Trophoblast cell (in vitro differentiated cells and primary cell): Measurements from ENCODE around the gene BABAM2.

Experiments used
- DNase-seq, 2 donors: peaks; one replicate each; pipeline ENCODE4 v3.0.0-alpha.2; 2016
- H2AFZ ChIP-seq: 2 replicates; pipeline ENCODE4 v1.6.1; 2013; ENCODE audit warnings: low read length, moderate library complexity, mild to moderate bottlenecking; ENCODE audit not compliant: insufficient read depth, poor library complexity
- H2AK5ac ChIP-seq: 2 replicates; pipeline ENCODE4 v1.6.1; 2013; ENCODE audit warnings: mild to moderate bottlenecking, low read length
- H2BK120ac ChIP-seq: 2 replicates; pipeline ENCODE4 v1.6.1; 2013; ENCODE audit warnings: low read length, mild to moderate bottlenecking, moderate library complexity; ENCODE audit not compliant: insufficient read depth, poor library complexity
- H2BK12ac ChIP-seq: 2 replicates; pipeline ENCODE4 v1.6.1; 2013; ENCODE audit warnings: mild to moderate bottlenecking, low read length, moderate library complexity
- H2BK5ac ChIP-seq: 2 replicates; pipeline ENCODE4 v1.6.1; 2013; ENCODE audit warnings: low read length, low read depth, moderate library complexity, mild to moderate bottlenecking; ENCODE audit not compliant: poor library complexity
- H3K14ac ChIP-seq: 2 replicates; pipeline ENCODE4 v1.6.1; 2013; ENCODE audit warnings: mild to moderate bottlenecking, low read length
- H3K18ac ChIP-seq: 2 replicates; pipeline ENCODE4 v1.6.1; 2013; ENCODE audit warnings: mild to moderate bottlenecking, low read length
- H3K23ac ChIP-seq: 2 replicates; pipeline ENCODE4 v1.6.1; 2013; ENCODE audit warnings: low read length
- H3K27ac ChIP-seq: 2 replicates; pipeline ENCODE4 v1.5.1; 2013; ENCODE audit warnings: low read depth, mild to moderate bottlenecking, inconsistent platforms, low read length, moderate library complexity
- H3K27me3 ChIP-seq: 2 replicates; pipeline ENCODE4 v1.6.1; 2013; ENCODE audit warnings: inconsistent platforms, mild to moderate bottlenecking, low read length, moderate library complexity; ENCODE audit not compliant: insufficient read depth
- H3K36me3 ChIP-seq, 2 experiments: 1 replicate in 1 of 2; 2 replicates in 1 of 2; pipeline ENCODE4 v1.6.1; 2013; ENCODE audit warnings: low read length in 2 of 2, mild to moderate bottlenecking in 2 of 2, moderate library complexity in 1 of 2; ENCODE audit not compliant: insufficient read depth in 2 of 2, control insufficient read depth in 1 of 2
- H3K4ac ChIP-seq: 2 replicates; pipeline ENCODE4 v1.6.1; 2013; ENCODE audit warnings: low read depth, mild to moderate bottlenecking, low read length, moderate library complexity
- H3K4me1 ChIP-seq, 2 experiments: 1 replicate in 1 of 2; 2 replicates in 1 of 2; pipeline ENCODE4 v1.6.1; 2013; ENCODE audit warnings: low read length in 2 of 2, mild to moderate bottlenecking in 2 of 2, moderate library complexity in 1 of 2; ENCODE audit not compliant: insufficient read depth in 2 of 2, control insufficient read depth in 1 of 2
- H3K4me2 ChIP-seq: 2 replicates; pipeline ENCODE4 v1.6.1; 2013; ENCODE audit warnings: inconsistent platforms, mild to moderate bottlenecking, low read length, moderate library complexity
- H3K4me3 ChIP-seq: 2 replicates; pipeline ENCODE4 v1.5.1; 2013; ENCODE audit warnings: mild to moderate bottlenecking, low read depth, low read length, inconsistent platforms
- H3K79me1 ChIP-seq: one replicate; pipeline ENCODE4 v1.6.1; 2013; ENCODE audit warnings: low read length
- H3K79me2 ChIP-seq: 2 replicates; pipeline ENCODE4 v1.6.1; 2013; ENCODE audit warnings: low read length, mild to moderate bottlenecking; ENCODE audit not compliant: control insufficient read depth, insufficient read depth, poor library complexity
- H3K9ac ChIP-seq: 2 replicates; pipeline ENCODE4 v1.6.1; 2013; ENCODE audit warnings: mild to moderate bottlenecking, low read length
- H3K9me3 ChIP-seq: 2 replicates; pipeline ENCODE4 v1.6.1; 2013; ENCODE audit warnings: low read depth, mild to moderate bottlenecking, control low read depth, inconsistent platforms, low read length; ENCODE audit not compliant: insufficient read depth
- H4K12ac ChIP-seq: 2 replicates; pipeline ENCODE4 v1.6.1; 2013; ENCODE audit warnings: low read depth, mild to moderate bottlenecking, low read length, moderate library complexity
- H4K8ac ChIP-seq: 2 replicates; pipeline ENCODE4 v1.6.1; 2013; ENCODE audit warnings: low read depth, mild to moderate bottlenecking, low read length, moderate library complexity
- H4K91ac ChIP-seq: one replicate; pipeline ENCODE4 v1.6.1; 2013; ENCODE audit warnings: low read depth, mild to moderate bottlenecking, low read length, moderate library complexity
- WGBS: extraction: QIAGEN DNeasy Blood & Tissue Kit; methylation state at CpG from one replicate; pipeline ENCODE4 v1.1.7; 2013; ENCODE audit warnings: missing lambda C conversion rate; ENCODE audit not compliant: insufficient read length, insufficient coverage; ENCODE audit errors: extremely low coverage; 5-methylcytosine and 5-hydroxymethylcytosine counted together

BABAM2 gene

GRCh38 chr2:28068088-28068487 is 177.6 kb downstream of the BABAM2 start:
- no peak overlapping the region for H3K27ac ChIP-seq
- no peak overlapping the region for H2AFZ ChIP-seq
- no peak overlapping the region for H3K4ac ChIP-seq
- no peak overlapping the region for H2AK5ac ChIP-seq
- H4K12ac ChIP-seq, result no peak overlapping the region
- H3K27me3 ChIP-seq, result no peaks in the 10 kb centered on the region
- H3K79me1 ChIP-seq, result no peaks in the 10 kb centered on the region
- H3K14ac ChIP-seq, result no peak overlapping the region
- no peak overlapping the region for H4K8ac ChIP-seq
- no peaks in the 10 kb centered on the region for H3K9me3 ChIP-seq
- no peak overlapping the region for H3K4me3 ChIP-seq
- H2BK5ac ChIP-seq, result no peak overlapping the region
- DNase-seq, result no peak
- H3K4me1 ChIP-seq, result no peaks in the 10 kb centered on the region
- H2BK12ac ChIP-seq, result no peak overlapping the region
- no peak overlapping the region for H3K23ac ChIP-seq
- WGBS, result no CpG with 5 or more reads among the region's 2 CpGs
- H2BK120ac ChIP-seq, result no peak overlapping the region
- H4K91ac ChIP-seq, result no peak overlapping the region
- H3K9ac ChIP-seq, result no peak overlapping the region
- no peaks in the 10 kb centered on the region for H3K79me2 ChIP-seq
- no peaks in the 10 kb centered on the region for H3K36me3 ChIP-seq
- H3K18ac ChIP-seq, result no peak overlapping the region
- H3K4me2 ChIP-seq, result no peak overlapping the region

GRCh38 chr2:28068527-28068926 is 178.0 kb downstream of the BABAM2 start:
- Histone ChIP-seq H2AFZ (no peak overlapping the region), H3K9ac (no peak overlapping the region), H2AK5ac (no peak overlapping the region), H4K91ac (no peak overlapping the region), H3K18ac (no peak overlapping the region), H3K23ac (no peak overlapping the region), H4K12ac (no peak overlapping the region), H3K4ac (no peak overlapping the region), H2BK12ac (no peak overlapping the region), H3K79me2 (no peaks in the 10 kb centered on the region), H3K27me3 (no peaks in the 10 kb centered on the region), H3K79me1 (no peaks in the 10 kb centered on the region), H3K9me3 (no peaks in the 10 kb centered on the region), H3K36me3 (no peaks in the 10 kb centered on the region), H4K8ac (no peak overlapping the region), H3K27ac (no peak overlapping the region), H2BK120ac (no peak overlapping the region), H3K4me2 (no peak overlapping the region), H3K4me1 (no peaks in the 10 kb centered on the region), H3K4me3 (no peak overlapping the region), H2BK5ac (no peak overlapping the region), H3K14ac (no peak overlapping the region)
- no CpG with 5 or more reads among the region's 5 CpGs for WGBS
- no peak for DNase-seq

GRCh38 chr2:28071221-28071620 is 180.7 kb downstream of the BABAM2 start:
- no peak overlapping the region for H4K8ac ChIP-seq
- H3K4me2 ChIP-seq, result no peak overlapping the region
- WGBS, result no CpG with 5 or more reads among the region's 5 CpGs
- no peak overlapping the region for H3K14ac ChIP-seq
- H2BK5ac ChIP-seq, result no peak overlapping the region
- no peak overlapping the region for H4K91ac ChIP-seq
- H2BK120ac ChIP-seq, result no peak overlapping the region
- no peak overlapping the region for H4K12ac ChIP-seq
- H3K27ac ChIP-seq, result no peak overlapping the region
- H3K4me3 ChIP-seq, result no peak overlapping the region
- H3K9me3 ChIP-seq, result no peaks in the 10 kb centered on the region
- H3K4me1 ChIP-seq, result no peaks in the 10 kb centered on the region
- H3K79me1 ChIP-seq, result no peaks in the 10 kb centered on the region
- H2AFZ ChIP-seq, result no peak overlapping the region
- H3K4ac ChIP-seq, result no peak overlapping the region
- no peak for DNase-seq
- no peaks in the 10 kb centered on the region for H3K36me3 ChIP-seq
- H3K27me3 ChIP-seq, result no peaks in the 10 kb centered on the region
- no peak overlapping the region for H2BK12ac ChIP-seq
- no peak overlapping the region for H3K9ac ChIP-seq
- H2AK5ac ChIP-seq, result no peak overlapping the region
- H3K79me2 ChIP-seq, result no peaks in the 10 kb centered on the region
- no peak overlapping the region for H3K18ac ChIP-seq
- no peak overlapping the region for H3K23ac ChIP-seq

GRCh38 chr2:28074137-28074536 is 183.6 kb downstream of the BABAM2 start:
- H4K12ac ChIP-seq, result no peak overlapping the region
- no peak overlapping the region for H3K14ac ChIP-seq
- no peak overlapping the region for H4K91ac ChIP-seq
- H3K4me3 ChIP-seq, result no peak overlapping the region
- no peak overlapping the region for H3K23ac ChIP-seq
- H3K4ac ChIP-seq, result no peak overlapping the region
- H3K4me1 ChIP-seq, result no peaks in the 10 kb centered on the region
- H3K4me2 ChIP-seq, result no peak overlapping the region
- no peak for DNase-seq
- H3K27ac ChIP-seq, result no peak overlapping the region
- no peak overlapping the region for H4K8ac ChIP-seq
- no peaks in the 10 kb centered on the region for H3K79me2 ChIP-seq
- no peak overlapping the region for H2AFZ ChIP-seq
- H2BK120ac ChIP-seq, result no peak overlapping the region
- H3K27me3 ChIP-seq, result no peaks in the 10 kb centered on the region
- H3K79me1 ChIP-seq, result no peaks in the 10 kb centered on the region
- no peak overlapping the region for H2BK12ac ChIP-seq
- no peak overlapping the region for H3K18ac ChIP-seq
- no peak overlapping the region for H2BK5ac ChIP-seq
- no peak overlapping the region for H2AK5ac ChIP-seq
- WGBS, result no CpG with 5 or more reads among the region's 1 CpG
- H3K36me3 ChIP-seq, result no peaks in the 10 kb centered on the region
- no peak overlapping the region for H3K9ac ChIP-seq
- H3K9me3 ChIP-seq, result no peaks in the 10 kb centered on the region
